Activated T-cell treated with anti-CD3 and anti-CD28 coated beads, Interleukin-2, amount 50 U/mL, for 48 hours (primary cell): ENCODE measurements around the gene CIC.
"Not testable (repeated sequence)": the region's sequence is repeated elsewhere in the genome, so short reads cannot be mapped to it uniquely, and the experiment has no call there.

Experiments
- DNase-seq, 2 experiments: peaks; one replicate each; pipeline ENCODE4 v3.0.0-alpha.2; 2020

The CIC gene

GRCh38 chr19:42335971-42336370 is 66.9 kb downstream of the CIC start:
- no peak for DNase-seq

DNA sequence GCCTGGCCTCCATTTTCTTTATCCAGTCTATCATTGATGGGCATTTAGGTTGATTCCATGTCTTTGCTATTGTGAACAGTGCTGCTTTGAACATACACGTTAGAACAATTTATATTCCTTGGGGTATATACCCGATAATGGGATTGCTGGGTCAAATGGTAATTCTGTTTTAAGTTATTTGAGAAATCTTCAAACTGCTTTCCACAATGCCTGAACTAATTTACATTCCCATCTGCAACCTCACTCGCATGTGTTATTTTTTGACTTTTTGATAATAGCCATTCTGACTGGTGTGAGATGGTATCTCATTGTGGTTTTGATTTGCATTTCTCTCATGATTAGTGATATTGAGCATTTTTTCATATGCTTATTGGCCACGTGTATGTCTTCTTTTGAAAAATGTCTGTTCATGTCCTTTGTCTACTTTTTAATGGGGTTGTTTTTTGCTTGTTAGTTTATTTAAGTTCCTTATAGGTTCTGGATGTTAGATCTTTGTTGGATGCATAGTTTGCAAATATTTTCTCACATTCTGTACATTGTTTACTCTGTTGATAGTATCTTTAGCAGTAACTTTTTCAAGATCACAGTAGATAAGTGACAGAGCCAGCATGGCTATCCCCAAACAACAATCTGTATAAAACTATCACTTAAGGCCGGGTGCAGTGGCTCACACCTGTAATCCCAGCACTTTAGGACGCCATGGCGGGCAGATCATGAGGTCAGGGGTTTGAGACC is 70.2 kb downstream of the CIC start:
- DNase-seq: not testable (repeated sequence)

DNA sequence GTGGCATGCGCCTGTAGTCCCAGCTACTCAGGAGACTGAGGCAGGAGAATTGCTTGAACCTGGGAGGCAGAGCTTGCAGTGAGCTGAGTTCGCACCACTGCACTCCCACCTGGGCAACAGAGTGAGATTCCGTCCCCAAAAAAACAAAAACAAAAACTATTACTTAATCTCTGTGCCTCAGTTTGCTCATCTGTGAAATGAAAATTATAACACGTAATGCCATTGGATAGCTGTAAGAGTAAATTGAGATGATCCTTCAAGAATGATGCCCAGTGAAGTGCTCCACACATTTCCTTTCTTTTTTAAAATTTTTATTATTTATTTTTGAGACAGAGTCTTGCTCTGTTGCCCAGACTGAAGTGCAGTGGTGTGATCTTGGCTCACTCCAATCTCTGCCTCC is 70.9 kb downstream of the CIC start:
- not testable (repeated sequence) for DNase-seq

DNA sequence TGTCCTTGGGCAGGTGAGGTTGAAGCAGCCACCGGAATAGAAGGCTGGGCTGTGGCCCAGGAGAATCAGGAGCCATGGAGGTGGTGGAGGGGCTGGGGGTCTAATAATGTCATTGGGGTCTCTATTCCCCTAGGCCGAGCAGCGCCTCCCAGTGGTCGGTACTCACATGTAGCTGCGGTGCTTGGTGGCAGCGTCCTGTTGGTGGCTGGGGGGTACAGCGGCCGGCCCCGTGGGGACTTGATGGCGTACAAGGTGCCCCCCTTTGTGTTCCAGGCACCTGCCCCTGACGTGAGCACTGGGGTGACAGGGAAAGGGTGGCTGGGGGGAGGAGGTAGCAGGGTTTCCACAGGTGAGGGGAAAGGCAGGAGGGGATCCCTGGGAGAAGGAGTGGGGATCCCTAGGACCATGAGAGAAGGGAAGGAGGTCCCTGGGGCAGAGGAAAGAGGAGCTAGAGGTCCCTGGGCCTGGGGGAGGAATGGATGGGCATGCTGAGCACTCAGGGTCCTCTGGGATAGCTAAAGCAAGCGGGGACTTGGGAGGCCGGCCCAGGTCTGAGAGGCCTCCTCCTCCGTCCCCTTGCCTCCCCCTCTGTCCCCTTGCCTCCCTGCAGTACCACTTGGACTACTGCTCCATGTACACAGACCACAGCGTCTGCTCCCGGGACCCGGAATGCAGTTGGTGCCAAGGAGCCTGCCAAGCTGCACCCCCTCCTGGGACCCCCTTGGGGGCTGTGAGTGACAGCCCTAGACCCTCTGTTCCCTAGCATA is 74.5 kb downstream of the CIC start:
- peak in 1 of 2 experiments; percentile 24 for DNase-seq

- no peak for DNase-seq
These were observed 75.4 kb downstream of the CIC start for GRCh38 chr19:42344336-42344893.
